A673 (cell line): ENCODE results near the gene PHETA2.

ENCODE experiments used
- EZH2 ChIP-seq: fragments of 200-600 bp; sonication (generic); IDR thresholded peaks from 2 replicates; pipeline ENCODE4 v1.6.1; 2017; ENCODE audit warnings: borderline replicate concordance, low read depth, mild to moderate bottlenecking, mixed read lengths, antibody characterized with exemption, low read length; ENCODE audit not compliant: poor library complexity, severe bottlenecking
- TF ChIP-seq, protein P1 (sequence below): fragments of 300-800, 200-600 bp; sonication (generic); conservative IDR thresholded peaks from 2 replicates; pipeline ENCODE4 v1.5.1; 2017; ENCODE audit warnings: low read depth, mild to moderate bottlenecking, antibody characterized with exemption, low read length, moderate library complexity, mixed read lengths

DNA sequence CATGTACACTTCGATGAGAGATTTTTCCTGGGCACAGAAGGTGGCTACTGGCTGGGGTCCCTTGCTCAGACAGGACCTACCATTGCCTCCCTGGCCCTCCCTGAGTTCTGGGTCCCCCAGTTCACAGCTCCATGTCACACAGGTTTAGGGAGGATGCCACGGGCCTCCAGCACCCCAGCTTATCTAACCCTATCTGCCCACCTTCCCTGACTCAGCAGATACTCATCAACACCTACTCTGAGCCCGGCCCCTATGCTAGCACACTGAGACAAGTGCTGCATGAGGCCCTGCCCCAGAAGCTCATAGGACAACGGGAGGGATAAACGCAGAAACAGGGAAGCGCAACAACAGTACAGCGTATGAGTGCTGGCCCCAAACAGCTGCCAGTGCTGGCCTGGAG is 13.0 kb upstream of the PHETA2 start:
- TF ChIP-seq, protein P1, sequence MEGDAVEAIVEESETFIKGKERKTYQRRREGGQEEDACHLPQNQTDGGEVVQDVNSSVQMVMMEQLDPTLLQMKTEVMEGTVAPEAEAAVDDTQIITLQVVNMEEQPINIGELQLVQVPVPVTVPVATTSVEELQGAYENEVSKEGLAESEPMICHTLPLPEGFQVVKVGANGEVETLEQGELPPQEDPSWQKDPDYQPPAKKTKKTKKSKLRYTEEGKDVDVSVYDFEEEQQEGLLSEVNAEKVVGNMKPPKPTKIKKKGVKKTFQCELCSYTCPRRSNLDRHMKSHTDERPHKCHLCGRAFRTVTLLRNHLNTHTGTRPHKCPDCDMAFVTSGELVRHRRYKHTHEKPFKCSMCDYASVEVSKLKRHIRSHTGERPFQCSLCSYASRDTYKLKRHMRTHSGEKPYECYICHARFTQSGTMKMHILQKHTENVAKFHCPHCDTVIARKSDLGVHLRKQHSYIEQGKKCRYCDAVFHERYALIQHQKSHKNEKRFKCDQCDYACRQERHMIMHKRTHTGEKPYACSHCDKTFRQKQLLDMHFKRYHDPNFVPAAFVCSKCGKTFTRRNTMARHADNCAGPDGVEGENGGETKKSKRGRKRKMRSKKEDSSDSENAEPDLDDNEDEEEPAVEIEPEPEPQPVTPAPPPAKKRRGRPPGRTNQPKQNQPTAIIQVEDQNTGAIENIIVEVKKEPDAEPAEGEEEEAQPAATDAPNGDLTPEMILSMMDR: no peak
- TF ChIP-seq EZH2: no peak
